HG02763 (cell line): ENCODE measurements around the gene CEBPZ.
A peak's percentile ranks its signal among the peaks of the same experiment; 100 is the strongest.
"Not testable (repeated sequence)": the region's sequence is repeated elsewhere in the genome, so short reads cannot be mapped to it uniquely, and the experiment has no call there.

Experiments used
- ATAC-seq: cut with Tn5 transposase; IDR thresholded peaks from one replicate; pipeline ENCODE4 v1.9.1; 2021; ENCODE audit warnings: mild to moderate bottlenecking, moderate library complexity; ENCODE audit not compliant: unreplicated experiment

The CEBPZ gene

GRCh38 chr2:37219046-37219445 lies 12.3 kb downstream of the CEBPZ start:
- ATAC-seq: no peak

- ATAC-seq: no peak
Observed at GRCh38 chr2:37215250-37215649, 16.1 kb downstream of the CEBPZ start.

- no peak for ATAC-seq
Observed at GRCh38 chr2:37211939-37212338, 19.5 kb downstream of the CEBPZ start.

GRCh38 chr2:37211212-37211611 lies 20.2 kb downstream of the CEBPZ start:
- ATAC-seq: no peak

GRCh38 chr2:37206760-37207159 lies 24.6 kb downstream of the CEBPZ start:
- not testable (repeated sequence) for ATAC-seq

- ATAC-seq: no peak
Observed at GRCh38 chr2:37205689-37206341, 25.6 kb downstream of the CEBPZ start.

- not testable (repeated sequence) for ATAC-seq
Observed at GRCh38 chr2:37205071-37205661, 26.2 kb downstream of the CEBPZ start.

GRCh38 chr2:37203708-37204107 lies 27.7 kb downstream of the CEBPZ start:
- ATAC-seq: no peak

GRCh38 chr2:37201766-37202165 lies 29.6 kb downstream of the CEBPZ start:
- ATAC-seq: no peak

GRCh38 chr2:37201208-37201607 lies 30.2 kb downstream of the CEBPZ start:
- no peak for ATAC-seq

- ATAC-seq: no peak
Observed at GRCh38 chr2:37198681-37199065, 32.7 kb downstream of the CEBPZ start.

GRCh38 chr2:37196320-37197195 lies 34.8 kb downstream of the CEBPZ start, which contains the start of gene CEBPZOS:
TSS of gene CEBPZOS (plus strand) at chr2:37196496. CDS start at chr2:37199705, 3,209 bp downstream.
- peak; percentile 77 for ATAC-seq

GRCh38 chr2:37195862-37196319 lies 35.5 kb downstream of the CEBPZ start:
- not testable (repeated sequence) for ATAC-seq

GRCh38 chr2:37192551-37192950 lies 38.8 kb downstream of the CEBPZ start:
- no peak for ATAC-seq

GRCh38 chr2:37191747-37192146 lies 39.6 kb downstream of the CEBPZ start:
- no peak for ATAC-seq

GRCh38 chr2:37191253-37191652 lies 40.1 kb downstream of the CEBPZ start:
- ATAC-seq: no peak

- ATAC-seq: no peak
Observed at GRCh38 chr2:37190290-37190689, 41.1 kb downstream of the CEBPZ start.

GRCh38 chr2:37189452-37190153 lies 41.8 kb downstream of the CEBPZ start:
- ATAC-seq: no peak

GRCh38 chr2:37188570-37188969 lies 42.8 kb downstream of the CEBPZ start, which contains the start of gene SULT6B1:
TSS of gene SULT6B1 (minus strand) at chr2:37188670. CDS start at chr2:37188640, 30 bp downstream.
- no peak for ATAC-seq

- ATAC-seq: no peak
Observed at GRCh38 chr2:37181726-37182684, 49.4 kb downstream of the CEBPZ start.
